Right lobe of liver (tissue), 6 donors: ENCODE measurements around the gene OTOGL. TPM values are rescaled to one million over a fixed set of nuclear protein-coding genes. Genes with fewer than 3 reads are reported as not detected.

Experiments
- ATAC-seq, 4 donors: fragments of 200-7000 bp; cut with Tn5 transposase; one replicate each; pipeline ENCODE4 v1.9.1; 2020; ENCODE audit warnings: mild to moderate bottlenecking in 4 of 4, moderate library complexity in 4 of 4
- DNase-seq, 3 donors: peaks; one replicate each; pipeline ENCODE4 v3.0.0-alpha.2; 2020
- H3K27ac ChIP-seq, 3 donors: fragments of 200-600 bp; one replicate each; pipeline ENCODE4 v1.8.0; 2022
- H3K27me3 ChIP-seq, 2 donors: fragments of 200-600 bp; one replicate each; pipeline ENCODE4 v1.8.0; 2022
- H3K36me3 ChIP-seq, 4 donors: fragments of 200-600 bp; sonication (generic) in 1 of 4; one replicate each; pipeline versions ENCODE4 v1.5.1 to v1.8.0; 2017 to 2022; ENCODE audit warnings: control low read depth in 1 of 4
- H3K4me1 ChIP-seq, 4 donors: fragments of 200-600 bp; sonication (generic) in 1 of 4; one replicate each; pipeline versions ENCODE4 v1.5.1 to v1.8.0; 2017 to 2022; ENCODE audit warnings: control low read depth in 1 of 4
- H3K4me3 ChIP-seq, 3 donors: fragments of 200-600 bp; one replicate each; pipeline ENCODE4 v1.8.0; 2022
- H3K9me3 ChIP-seq, 4 donors: fragments of 200-600 bp; sonication (generic) in 1 of 4; one replicate each; pipeline versions ENCODE4 v1.5.1 to v1.8.0; 2017 to 2022; ENCODE audit warnings: control low read depth in 1 of 4
- POLR2A ChIP-seq: fragments of 450-650 bp; IDR thresholded peaks from one replicate; pipeline ENCODE4 v1.6.1; 2017; ENCODE audit warnings: antibody characterized with exemption, mild to moderate bottlenecking
- WGBS: methylation state at CpG from one replicate; pipeline ENCODE4 v1.1.6; 2018; ENCODE audit warnings: low coverage, low lambda C conversion rate; ENCODE audit not compliant: insufficient coverage; ENCODE audit errors: missing lambda C conversion rate; 5-methylcytosine and 5-hydroxymethylcytosine counted together
- intact Hi-C, 2 donors: fragments of 100-400 bp; cut with DNase I; formaldehyde crosslinking; loops; one replicate each; pipeline versions ENCODE4 v1.11.2 to v1.14.1; 2022
- total RNA-seq, 6 experiments: library from RNA; depleted of rRNA in 2 of 6; stranded (reverse); fragments of >200 nt in 2 of 6; fragmentation: NEBNext Ultra II Directional in 3 of 6; extraction: Animal tissue kit (Norgen Biotek cat#: 25700) in 3 of 6; gene quantifications; one replicate each; pipeline versions ENCODE4 v1.1.0 to v1.2.4, GENCODE V29; 2016 to 2023
- TF ChIP-seq, protein P1 (sequence below), 4 donors: fragments of 200-600 bp in 3 of 4; fragments of 450-650 bp in 1 of 4; IDR thresholded peaks; one replicate each; pipeline versions ENCODE4 v1.5.1 to v1.8.0; 2016 to 2022; ENCODE audit warnings: antibody characterized with exemption in 4 of 4, mild to moderate bottlenecking in 2 of 4
- donor health status: DM: no; HTN: yes; CAD: no.
- donor health status: DM: no; HTN: no; CAD: no.
- donor health status: DM: no; HTN: no; CAD: no.
- donor health status: DM: no; HTN: yes; CAD: no.
- donor health status: DM: no; HTN: yes; CAD: no.

OTOGL gene
- total RNA-seq, 6 experiments from 2014 or later = 0.06 TPM; not detected in 5

GRCh38 chr12:80277732-80278131 lies 178.4 kb downstream of the OTOGL start:
- TF ChIP-seq, protein P1, sequence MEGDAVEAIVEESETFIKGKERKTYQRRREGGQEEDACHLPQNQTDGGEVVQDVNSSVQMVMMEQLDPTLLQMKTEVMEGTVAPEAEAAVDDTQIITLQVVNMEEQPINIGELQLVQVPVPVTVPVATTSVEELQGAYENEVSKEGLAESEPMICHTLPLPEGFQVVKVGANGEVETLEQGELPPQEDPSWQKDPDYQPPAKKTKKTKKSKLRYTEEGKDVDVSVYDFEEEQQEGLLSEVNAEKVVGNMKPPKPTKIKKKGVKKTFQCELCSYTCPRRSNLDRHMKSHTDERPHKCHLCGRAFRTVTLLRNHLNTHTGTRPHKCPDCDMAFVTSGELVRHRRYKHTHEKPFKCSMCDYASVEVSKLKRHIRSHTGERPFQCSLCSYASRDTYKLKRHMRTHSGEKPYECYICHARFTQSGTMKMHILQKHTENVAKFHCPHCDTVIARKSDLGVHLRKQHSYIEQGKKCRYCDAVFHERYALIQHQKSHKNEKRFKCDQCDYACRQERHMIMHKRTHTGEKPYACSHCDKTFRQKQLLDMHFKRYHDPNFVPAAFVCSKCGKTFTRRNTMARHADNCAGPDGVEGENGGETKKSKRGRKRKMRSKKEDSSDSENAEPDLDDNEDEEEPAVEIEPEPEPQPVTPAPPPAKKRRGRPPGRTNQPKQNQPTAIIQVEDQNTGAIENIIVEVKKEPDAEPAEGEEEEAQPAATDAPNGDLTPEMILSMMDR (IDR thresholded peaks at IDR 0.05) = no peak
- no peak for TF ChIP-seq POLR2A
- no peak for DNase-seq
- WGBS = 82% methylated on average over 4 of the region's 4 CpGs
- no peak overlapping the region for H3K4me3 ChIP-seq
- no peaks in the 10 kb centered on the region for H3K9me3 ChIP-seq
- H3K4me1 ChIP-seq = no peaks in the 10 kb centered on the region
- intact Hi-C loops = no loop called here
- no peak for ATAC-seq
- no peaks in the 10 kb centered on the region for H3K36me3 ChIP-seq
- no peaks in the 10 kb centered on the region for H3K27me3 ChIP-seq
- H3K27ac ChIP-seq = no peak overlapping the region

DNA sequence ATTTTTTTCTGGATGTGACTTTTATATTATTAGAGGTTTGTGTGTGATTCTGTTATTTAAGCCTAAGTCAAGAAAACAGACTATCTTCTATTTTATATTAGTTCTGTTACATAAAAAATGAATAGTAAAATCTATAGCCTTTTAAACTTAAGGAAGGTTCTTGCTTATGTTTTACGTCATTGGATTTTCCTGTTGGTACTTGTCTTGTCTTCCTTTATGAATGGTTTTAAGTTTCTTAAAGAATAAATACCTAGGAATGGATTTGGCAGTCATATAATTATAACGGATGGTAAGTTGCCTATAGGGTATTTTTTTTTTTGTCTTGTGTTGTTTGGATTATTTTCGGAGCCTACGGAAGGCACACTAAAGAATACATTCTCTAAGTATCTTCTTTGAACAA lies 182.9 kb downstream of the OTOGL start:
- Histone ChIP-seq H3K9me3 (no peaks in the 10 kb centered on the region), H3K27ac (no peak overlapping the region), H3K4me3 (no peak overlapping the region), H3K4me1 (no peaks in the 10 kb centered on the region), H3K36me3 (no peaks in the 10 kb centered on the region), H3K27me3 (no peaks in the 10 kb centered on the region)
- intact Hi-C loops = no loop called here
- DNase-seq (no peak), ATAC-seq (no peak)
- WGBS = 74% methylated on average over 4 of the region's 4 CpGs
- no peak for TF ChIP-seq POLR2A
- TF ChIP-seq, protein P1 (IDR thresholded peaks at IDR 0.05) = no peak

- no peak for ATAC-seq
- intact Hi-C loops = no loop called here
- TF ChIP-seq, protein P1 (IDR thresholded peaks at IDR 0.05) = no peak
- TF ChIP-seq POLR2A = no peak
Observed at GRCh38 chr12:80282761-80283160, 183.4 kb downstream of the OTOGL start.

DNA sequence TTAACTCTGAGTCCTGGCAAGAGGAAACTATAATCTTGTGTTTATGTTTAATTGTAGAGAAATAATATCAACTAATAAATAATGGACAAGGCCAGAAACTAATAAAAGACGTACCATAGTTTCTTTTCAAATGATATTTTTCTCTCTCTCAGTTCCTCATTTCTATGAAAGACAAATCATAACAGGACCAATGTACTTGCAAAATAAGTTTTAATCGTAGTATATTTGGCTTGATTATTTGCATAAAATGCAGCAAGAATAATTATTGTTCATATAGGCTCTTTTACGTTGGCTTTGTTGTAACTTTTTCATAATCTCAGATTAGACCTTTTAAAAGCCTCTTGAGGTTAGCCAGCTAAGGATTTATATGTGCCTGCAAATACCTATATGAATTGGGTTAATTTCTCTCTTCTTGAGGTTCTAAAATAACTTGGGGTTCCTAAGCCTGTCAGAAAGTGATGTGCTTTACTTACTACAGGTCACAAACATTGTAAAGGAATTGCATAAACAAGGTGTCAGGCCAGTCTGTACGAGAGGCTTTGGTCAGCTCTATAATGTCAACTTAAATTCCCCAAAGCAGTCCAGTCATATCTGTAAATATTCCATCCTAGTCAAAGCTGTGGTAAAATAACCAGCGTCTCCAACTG lies 191.9 kb downstream of the OTOGL start:
- no peak overlapping the region for H3K4me3 ChIP-seq
- H3K27ac ChIP-seq = no peak overlapping the region
- WGBS = 44% methylated on average over 5 of the region's 5 CpGs
- intact Hi-C loops = no loop called here
- H3K27me3 ChIP-seq = no peaks in the 10 kb centered on the region
- no peaks in the 10 kb centered on the region for H3K9me3 ChIP-seq
- DNase-seq (no peak), ATAC-seq (no peak)
- TF ChIP-seq, protein P1 (IDR thresholded peaks at IDR 0.05) = no peak
- TF ChIP-seq POLR2A = no peak
- no peaks in the 10 kb centered on the region for H3K36me3 ChIP-seq
- H3K4me1 ChIP-seq = no peaks in the 10 kb centered on the region

More at GRCh38 chr12:80282761-80283160, 183.4 kb downstream of the OTOGL start:
- Histone ChIP-seq H3K36me3 (no peaks in the 10 kb centered on the region), H3K9me3 (no peaks in the 10 kb centered on the region), H3K27ac (no peak overlapping the region), H3K27me3 (no peaks in the 10 kb centered on the region), H3K4me3 (no peak overlapping the region), H3K4me1 (no peaks in the 10 kb centered on the region)
- no peak for DNase-seq

DNA sequence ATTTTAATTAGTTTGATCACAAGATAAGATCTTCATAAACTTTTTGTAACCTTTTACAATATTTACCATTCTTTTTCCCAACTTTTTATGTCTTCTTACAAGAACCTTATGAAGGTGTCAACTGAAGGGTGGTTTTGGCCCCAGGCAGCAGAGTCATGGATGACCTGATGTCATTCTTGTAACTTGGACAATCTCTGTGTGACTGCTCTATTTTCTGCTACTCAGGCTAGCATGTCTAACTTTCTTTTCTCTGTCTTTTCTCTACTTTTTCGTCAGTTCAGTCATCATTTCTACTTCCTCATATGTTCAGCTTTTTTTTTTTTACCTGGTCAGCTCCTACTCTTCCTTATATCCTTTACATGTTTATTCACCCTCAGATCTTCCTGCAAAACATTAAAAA lies 194.0 kb downstream of the OTOGL start:
- Histone ChIP-seq H3K4me3 (no peak overlapping the region), H3K27me3 (no peaks in the 10 kb centered on the region), H3K4me1 (no peaks in the 10 kb centered on the region), H3K9me3 (no peaks in the 10 kb centered on the region), H3K27ac (no peak overlapping the region), H3K36me3 (no peaks in the 10 kb centered on the region)
- no peak for ATAC-seq
- TF ChIP-seq, protein P1 (IDR thresholded peaks at IDR 0.05) = no peak
- TF ChIP-seq POLR2A = no peak
- WGBS = 33% methylated on average over 1 of the region's 1 CpG
- intact Hi-C loops = no loop called here
- DNase-seq = no peak
